ENCODE results near the gene VASH1.

Gene VASH1

DNA sequence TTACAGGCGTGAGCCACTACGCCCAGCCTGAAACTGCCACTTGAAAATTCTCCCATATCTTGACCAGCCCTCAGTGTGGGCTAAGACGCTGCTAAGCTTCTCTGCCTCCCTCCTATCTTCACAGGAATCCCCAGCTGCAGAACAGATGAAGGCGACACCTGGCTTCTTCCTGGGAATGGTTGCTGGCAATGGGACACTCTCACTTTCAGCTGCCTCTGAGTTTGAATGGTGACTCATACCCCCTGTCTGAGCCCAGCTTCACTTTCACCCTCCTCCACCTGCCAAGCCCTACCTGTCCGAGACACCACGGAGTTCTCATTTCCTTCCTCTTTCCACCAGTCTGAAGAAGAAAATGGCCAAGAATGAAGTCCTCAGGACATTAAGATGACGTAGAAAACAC lies 18.3 kb upstream of the VASH1 start:
- no peak for DNase-seq (ENCODE audit: low read depth)

DNA sequence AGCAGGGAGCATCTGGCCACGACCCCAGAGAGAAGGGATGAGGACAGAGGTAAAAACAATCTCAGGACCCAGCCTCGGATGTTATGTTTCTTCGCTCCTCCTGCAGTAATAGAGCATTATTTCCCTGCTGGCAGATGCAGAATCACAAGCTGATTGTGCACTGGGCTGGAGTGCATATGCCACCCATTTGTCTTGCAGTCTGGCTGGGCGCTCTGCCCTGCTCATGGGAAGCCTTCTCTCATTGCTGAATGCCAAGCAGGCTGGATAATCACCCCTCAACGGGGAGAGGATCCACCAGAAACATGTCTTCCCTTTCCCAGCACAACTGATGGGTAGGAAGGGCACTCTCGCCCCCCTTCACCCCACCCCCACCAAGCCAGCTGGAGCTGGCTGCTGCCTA lies 8.5 kb upstream of the VASH1 start:
- DNase-seq (ENCODE audit: low read depth), result no peak

DNA sequence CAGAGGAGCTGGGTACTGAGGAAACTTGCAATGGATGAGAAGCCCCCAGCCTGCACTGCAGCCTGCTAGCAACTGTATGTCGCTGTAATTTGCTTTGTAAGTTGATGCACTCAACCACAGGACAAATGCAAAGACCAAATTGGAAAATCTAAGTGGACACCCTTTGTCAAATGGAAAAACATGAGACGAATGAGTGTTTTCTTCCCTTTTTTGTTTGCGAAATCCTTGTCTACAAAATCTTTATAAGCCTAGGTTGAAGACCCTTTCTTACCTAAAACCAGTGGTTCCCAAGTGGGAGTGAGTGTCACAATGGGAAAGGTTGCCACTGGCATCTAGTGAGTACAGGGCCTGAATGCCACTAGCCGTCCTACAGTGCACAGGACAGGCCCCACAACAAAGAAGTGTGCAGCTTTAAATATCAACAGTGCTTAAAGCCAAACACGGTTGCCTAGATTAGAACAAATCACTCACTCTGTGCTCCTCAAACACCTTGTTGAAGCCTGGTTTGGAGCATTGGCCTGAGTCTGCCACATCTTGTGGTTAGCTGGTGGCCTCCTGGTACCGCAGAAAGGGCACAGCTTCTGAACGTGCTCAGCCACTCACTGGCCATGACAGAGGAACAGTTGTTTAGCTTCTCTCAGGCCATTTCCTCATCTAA lies 7.6 kb upstream of the VASH1 start:
- DNase-seq (ENCODE audit: low read depth), result no peak

DNA sequence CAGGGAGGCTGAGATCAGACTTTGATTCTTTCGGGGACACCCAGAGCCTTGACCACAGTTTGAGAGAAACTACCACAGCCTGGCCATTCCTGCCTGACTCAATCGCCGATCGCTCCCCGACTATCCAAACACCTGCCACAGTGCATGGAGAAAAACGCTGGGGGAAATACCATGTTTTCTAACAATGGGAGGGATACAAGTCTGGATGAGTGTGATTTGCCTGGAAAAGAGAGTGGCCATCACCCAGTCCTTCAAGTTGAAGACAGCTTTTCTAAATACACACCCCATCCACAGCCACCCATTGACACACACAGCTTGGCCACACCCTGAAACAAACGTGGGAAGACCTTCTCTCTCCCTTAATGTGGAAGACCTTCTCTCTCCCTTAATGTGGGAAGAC lies 6.7 kb upstream of the VASH1 start:
- DNase-seq (ENCODE audit: low read depth), result no peak

DNA sequence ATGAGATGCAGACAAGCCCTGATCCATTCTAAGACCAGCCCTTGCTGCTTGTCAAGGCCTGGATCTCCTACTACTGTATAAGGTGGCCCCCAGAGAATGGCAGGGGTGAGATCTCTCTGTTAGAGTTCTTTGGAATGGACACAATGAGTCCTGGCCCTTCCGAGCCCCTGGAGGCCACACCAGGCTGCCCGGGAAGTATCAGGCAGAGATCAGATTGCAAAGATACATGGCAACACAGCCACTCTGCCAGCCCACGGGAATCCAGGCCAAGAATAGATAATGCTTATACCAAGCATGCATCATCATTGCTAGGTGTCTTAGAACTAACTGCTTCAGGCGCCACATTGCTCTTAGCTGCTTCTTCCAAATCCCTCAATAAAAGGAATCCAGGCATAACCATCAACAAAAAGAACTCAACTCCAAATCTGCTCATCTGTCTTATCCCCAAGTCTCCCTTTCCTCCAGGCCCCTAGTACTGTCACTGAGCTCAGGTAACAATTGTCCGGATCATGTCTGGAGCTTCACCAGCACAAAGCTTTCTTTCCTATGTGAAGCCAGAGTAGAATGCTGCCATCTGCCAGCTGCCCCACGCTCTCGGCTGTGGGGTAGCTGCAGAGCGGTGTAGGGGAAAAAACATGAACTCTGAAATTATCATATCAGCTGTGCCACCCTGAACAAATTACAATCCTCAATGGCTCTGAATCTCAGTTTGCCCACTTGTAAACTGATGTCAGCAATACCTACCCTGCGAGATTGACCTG lies 5.5 kb upstream of the VASH1 start:
- no peak for DNase-seq (ENCODE audit: low read depth)

DNA sequence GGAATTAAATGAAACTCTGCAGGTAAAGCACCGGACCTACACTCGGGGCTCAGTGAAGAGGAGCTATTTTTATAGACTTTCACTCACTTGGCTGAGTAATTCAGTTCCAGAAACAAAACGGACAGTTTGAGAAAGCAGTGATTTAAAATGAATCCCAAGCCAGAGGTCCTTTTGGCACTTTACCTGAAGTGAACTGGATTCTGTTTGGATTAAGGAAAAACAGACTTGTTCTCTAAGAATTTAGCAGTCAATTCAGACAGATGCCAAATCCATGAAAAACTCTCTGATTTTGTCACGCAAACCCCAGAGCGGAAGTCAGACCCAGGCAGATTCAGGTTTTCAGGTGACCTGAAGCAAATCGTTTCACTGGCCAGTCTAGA lies 4.9 kb upstream of the VASH1 start:
- DNase-seq (ENCODE audit: low read depth), result no peak

DNA sequence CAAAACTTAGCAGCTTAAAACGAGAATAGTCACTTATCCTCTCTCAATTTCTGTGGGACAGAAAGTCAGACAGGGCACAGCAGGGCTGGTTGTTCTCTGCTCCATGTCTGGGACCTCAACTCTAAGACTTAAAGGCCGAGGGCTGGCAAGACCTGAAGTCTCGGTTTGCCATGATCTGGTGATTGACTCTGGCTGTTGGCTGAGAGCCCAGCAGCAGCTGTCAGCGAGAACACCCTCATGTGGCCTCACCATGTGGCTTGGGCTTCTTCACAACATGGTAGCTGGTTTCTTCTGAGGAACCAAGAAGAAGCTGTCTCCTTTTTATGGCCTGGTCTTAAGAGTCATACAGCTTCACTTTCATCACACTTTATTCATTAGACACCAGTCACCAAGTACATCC lies 1.7 kb upstream of the VASH1 start:
- no peak for DNase-seq (ENCODE audit: low read depth)

DNA sequence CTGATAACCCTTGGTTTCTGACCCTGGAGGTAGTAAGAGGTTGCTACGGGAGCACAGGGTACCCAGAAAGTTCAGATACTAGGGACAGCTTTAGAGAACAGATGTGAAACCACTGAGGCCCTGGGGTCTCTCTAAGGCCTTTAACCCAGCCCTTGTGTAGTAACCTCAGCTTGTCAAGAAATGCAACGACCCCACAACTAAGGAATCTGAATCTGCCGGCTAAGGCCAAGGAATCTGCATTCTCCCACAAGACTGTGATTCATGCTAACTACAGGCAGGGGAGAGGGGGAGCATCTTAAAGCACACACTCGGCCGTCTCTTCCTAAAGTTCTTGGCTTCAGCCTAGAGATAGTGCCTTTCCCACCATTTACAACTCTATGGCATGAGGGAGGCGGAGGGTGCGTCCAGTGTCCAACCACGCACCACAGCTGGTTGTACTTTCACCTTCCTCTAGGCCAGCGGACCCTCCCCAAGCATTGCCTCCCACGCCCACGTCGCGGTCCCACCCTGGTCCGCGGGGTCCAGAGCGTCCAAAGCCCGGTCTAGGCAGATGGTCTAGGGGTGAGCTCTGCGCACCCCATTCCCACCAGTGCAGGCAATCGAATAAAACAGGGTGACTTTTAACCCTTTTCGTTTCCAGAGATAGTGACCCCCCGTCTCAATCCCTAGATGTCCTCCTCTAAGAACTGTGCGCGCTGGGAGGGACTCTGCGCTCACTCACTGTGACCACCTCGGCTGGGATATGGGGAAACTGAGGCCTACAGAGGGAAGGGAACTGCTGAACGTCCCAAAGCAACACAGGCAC lies 735 bp upstream of the VASH1 start:
- DNase-seq (ENCODE audit: low read depth), result no peak

DNA sequence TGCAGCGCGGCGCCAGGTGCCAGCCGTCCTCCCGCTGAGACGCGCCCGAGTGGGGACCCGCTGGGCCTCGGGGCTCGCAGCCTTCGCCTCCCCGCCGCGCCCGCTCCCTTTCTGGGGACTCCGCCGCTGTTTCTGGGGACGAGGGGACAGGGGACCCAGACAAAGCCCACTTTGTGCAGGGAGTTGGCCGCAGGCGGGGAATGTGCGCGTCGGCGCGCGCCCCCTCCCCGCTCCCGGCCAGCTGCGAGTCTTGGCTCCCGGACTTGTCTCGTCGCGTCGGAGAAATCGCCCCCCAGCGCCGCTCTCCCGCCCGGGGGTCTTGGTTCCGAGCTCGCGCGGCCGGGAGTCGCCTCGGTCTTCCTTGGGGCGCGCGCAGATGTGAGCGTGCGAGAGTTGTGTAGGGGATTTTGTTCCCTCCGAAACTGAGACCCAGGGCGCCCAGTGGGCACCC lies 717 bp downstream of the VASH1 start:
- DNase-seq (ENCODE audit: low read depth), result no peak

DNA sequence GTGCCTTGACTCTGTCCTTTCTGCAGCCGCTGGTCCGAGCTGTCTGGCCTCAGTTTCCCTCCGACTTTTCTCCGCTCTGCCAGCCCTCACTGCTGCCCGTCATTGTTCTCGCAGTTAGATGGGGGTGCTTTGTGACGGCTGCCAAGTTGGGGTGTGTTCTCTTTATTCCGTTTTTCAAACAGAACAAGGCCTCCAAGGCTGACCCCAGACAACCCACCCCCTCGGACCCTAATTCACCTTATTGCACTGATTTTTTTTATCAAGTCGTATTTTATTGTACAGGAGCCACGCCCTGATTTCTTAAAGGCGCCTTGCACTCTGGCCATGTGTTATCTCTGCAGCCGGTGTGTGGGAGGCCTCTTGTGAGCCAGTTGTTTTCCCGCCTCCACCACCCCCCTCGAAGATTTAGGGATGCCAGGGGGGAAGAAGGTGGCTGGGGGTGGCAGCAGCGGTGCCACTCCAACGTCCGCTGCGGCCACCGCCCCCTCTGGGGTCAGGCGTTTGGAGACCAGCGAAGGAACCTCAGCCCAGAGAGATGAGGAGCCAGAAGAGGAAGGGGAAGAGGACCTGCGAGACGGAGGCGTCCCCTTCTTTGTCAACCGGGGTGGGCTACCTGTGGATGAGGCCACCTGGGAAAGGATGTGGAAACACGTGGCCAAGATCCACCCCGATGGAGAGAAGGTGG lies 1.3 kb downstream of the VASH1 start:
- DNase-seq (ENCODE audit: low read depth), result no peak

DNA sequence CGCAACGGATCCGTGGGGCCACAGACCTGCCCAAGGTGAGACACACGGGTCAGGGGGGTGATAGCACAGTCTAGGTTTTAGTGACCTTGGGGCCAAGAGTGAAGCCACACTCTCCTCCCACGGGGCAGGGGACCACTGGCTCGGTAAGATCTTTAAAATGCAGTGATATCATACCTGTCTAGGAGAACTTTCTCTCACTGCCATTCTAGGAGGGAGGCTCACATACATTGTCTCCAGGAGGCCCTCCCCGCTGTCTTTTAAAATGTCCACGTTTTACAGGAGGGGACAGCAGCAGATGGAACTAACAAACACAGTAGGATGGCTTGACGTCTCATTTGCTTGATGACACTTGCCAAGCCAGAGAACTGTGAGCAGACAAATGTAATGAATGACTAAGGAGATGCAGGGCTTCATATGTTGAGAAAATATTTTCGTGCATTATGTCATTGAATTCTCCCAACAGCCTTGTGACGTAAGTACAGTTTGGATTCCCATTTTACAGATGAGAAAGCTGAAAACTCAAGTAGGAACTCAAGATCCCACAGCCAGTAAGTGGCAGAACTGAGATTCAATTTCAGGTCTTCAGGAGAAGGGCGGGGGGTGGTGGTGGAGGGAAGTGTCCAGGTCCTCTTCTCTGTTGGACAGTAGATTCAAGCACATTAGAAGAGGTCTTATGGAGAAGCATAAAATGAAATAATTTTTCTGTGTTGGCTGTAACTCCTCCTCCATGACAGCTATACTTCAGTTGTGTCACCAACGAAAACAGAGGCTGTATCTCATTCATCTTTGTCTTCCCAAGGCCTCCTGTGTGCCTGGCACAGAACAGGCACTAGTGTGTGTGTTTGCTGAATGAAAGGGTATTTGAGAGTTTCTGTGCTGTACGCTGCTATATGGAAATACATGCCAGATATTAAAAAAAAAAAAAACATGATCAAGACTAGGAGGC lies 2.1 kb downstream of the VASH1 start:
- DNase-seq (ENCODE audit: low read depth), result no peak

DNA sequence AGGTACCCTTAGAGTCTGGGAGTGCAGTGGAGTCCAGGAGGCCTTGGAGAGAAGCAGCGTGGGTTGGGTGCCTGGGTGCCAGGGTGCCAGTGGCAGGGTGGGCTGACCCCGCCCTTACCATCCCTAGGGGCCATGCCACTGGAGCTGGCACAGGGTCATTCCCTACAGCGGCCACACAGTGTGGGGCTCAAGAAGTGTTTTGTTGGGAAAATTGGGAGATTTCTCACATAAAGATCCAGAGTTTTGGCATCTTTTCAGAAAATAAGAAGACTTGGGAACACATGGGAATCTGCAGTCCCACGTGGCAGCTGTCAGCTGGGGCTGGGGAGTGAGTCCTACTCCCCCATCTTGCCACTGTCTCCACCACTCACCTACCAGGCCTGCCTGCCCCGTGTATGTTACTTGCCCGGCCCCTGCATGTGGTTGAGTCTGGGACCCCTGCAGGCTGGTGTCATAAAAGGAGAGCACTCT lies 4.2 kb downstream of the VASH1 start:
- no peak for DNase-seq (ENCODE audit: low read depth)

DNA sequence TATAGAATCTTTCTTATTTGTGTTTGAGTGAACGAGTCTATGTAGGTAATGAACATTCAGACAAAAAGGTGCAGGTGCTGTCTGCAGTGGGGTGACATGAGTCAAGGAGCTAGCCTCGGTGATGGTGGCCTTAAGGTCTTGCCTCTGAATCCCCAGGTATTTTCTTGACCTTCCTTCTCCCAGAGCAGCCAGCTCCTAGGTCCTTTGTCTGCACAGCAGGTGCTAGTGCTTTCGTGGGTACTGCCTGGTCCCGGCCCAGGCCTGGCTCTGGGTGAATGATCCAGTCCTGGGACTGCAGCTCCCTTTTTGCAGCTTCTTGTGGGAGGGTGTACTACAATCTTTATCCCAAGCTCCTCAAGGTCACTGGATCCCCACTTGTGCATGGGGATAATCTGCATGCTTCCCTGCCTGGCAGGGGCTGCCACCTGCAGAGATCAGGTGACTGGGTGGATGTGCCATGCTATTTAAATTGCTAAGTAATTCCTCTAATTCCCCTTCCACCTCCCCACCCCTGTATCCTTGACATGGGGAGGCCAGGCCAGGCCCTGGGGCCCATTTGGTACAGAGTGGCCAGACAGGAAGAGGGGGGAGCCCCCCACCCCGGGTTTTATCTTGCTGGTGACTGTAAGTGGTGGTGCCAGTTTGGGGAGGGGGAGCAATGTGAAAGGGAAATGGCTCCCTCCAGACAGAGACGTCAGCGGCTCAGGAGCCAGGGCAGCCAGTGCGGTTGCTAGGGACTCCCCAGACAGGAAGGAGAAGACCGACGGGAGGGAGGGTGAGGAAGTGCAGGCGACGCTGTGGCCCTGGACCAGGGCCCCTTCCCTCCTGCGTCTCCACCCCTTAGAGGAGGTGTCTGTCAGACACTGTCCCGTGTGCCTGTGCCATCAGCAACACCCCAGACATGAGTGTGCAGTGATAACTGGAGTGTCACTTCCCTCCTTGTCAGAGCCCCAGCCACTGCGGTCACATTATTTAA lies 6.7 kb downstream of the VASH1 start:
- DNase-seq (ENCODE audit: low read depth), result no peak

DNA sequence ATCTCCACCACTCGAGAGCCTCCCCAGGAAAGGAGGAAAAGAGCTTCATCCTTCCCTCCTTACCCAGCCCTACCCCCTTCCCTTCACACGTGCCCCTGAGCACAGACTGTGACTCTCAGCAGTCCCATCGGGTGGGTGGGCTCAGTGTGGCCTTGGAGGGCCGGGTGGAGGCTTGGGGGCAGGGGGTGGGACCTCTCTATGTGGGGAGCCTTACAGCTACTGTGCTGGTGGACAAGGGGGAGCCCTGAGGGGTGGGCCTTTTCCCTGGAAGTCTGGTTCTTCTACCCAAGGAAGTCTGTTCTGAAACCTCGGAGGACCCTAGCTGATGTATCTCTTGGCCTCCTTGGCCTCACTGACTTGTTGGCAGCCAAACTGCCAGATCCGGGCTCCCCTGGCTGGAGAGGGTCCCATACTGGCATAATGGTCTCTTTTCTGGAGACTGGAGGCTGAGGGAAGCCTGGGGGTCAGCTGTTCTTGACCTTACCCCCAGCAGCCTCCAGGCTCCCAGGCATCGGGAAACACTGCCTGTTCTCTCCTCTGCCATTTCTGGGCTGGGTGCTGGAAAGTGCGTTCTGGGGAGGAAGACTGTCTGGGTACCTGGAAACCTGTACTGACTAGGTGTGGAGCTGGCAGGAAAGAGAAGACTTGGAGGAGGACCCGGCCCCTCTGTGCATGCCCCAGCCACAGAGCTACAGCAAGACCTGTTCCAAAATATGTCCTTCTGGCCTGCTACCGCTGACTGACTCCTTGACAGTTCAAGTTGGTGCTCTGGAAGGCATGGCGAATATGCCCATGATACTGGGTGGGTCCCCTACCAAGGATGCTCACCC lies 7.6 kb downstream of the VASH1 start:
- DNase-seq (ENCODE audit: low read depth), result no peak

DNA sequence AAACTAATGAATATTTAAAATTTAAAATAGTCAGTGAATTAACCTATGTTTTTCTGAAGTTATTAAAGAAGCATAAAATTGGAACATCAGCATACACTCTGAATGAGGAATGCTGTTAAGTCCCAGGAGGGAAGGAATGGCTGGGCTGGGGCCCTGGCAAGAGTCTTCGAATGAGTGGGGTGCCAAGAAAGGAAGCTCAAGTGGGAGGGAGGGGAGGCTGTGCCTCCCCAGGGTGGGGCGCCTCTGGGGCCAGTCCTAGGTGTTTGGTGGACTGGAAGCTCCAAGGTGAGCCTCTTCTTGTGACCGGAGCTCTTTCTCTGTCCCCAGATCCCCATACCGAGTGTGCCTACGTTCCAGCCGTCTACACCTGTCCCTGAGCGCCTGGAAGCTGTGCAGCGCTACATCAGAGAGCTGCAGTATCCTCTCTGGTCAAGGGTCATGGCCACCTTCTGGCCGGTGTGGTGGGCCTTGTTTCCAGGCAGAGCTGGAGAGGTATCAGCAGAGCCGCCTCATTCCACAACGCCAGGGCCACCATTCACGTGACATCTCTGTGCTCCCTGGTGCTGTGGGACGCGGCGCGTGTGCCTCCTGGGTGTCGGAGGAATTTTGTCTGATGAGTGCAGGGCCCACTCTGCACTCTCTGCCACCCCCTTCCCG lies 8.5 kb downstream of the VASH1 start:
- DNase-seq (ENCODE audit: low read depth), result no peak

DNA sequence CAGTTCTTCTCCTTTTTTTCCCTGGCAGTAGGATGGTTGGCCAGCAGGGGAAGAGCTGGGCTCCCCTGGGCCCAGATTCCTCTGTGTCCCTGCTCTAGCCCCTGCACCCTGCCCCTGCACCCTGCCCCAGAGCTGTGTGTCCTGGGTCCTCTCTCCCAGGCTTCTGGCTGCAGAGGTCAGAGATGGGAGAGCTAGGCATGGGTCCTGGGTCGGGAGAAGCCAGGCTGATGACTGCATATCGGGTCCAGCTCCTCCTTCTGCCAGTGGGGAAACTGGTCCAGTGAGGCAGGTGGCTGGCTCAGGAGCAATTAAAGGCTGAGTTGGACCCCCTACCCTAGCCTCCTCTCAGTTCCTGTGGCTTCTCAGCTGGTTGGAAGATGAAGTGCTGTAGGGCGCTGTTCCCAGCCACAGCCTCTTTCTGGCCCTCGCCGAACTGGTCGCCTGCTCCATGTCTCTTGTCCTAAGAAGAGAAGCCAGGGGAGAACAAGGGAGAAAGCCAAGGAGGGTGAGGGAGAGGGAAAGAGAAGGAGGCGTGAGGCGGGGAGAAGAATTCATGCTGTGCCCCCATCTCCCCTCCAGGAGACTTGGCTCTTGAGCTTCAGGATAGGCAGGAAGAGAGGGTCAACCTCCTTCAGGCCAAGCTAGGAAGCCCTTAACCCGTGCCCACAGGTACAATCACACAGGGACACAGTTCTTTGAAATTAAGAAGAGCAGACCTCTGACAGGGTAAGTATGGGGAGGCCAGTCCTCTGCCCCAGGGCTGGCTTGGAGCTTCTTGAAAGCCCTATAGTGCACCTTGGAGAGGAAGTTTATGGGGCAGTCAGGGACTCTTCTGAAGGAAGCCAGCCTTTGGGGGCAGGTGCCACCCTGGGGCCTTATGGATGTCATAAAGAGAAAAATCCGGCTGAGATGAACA lies 9.5 kb downstream of the VASH1 start:
- DNase-seq (ENCODE audit: low read depth), result no peak

DNA sequence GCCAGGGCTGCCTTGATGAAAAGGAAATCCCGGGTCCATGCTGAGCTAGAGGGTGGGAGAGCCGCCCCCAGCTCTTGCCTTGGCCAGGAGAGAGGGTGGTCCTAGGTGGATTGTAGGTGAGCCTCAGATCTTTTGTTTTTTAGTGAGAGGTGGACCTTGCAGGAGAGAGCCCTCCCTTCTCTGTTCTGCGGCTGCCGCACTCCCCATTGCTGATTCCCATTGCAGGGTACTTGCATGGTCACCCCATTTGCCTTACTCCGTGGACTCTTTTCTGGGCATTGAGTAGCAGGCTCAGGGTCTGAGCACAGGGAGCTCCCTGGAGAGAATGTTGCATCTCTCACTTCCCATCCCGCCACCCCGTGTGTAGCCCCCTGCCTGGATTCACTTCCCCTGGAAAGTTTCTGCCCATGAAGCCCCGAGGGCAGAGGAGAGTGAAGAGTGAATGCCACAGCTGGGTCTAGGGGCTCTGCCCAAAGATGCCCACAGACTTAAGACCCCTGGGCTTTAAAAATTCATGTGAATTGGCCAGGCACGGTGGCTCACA lies 10.2 kb downstream of the VASH1 start:
- no peak for DNase-seq (ENCODE audit: low read depth)
